Mesendoderm (in vitro differentiated cells): ENCODE measurements around the gene RND1.
"Not testable (repeated sequence)": the region's sequence is repeated elsewhere in the genome, so short reads cannot be mapped to it uniquely, and the experiment has no call there.

Experiments
- DNase-seq: peaks from one replicate; pipeline ENCODE4 v3.0.0; 2013
- H2AK5ac ChIP-seq: 2 replicates; pipeline ENCODE4 v1.6.1; 2013; ENCODE audit warnings: low read length, inconsistent platforms
- H2BK120ac ChIP-seq: 2 replicates; pipeline ENCODE4 v1.6.1; 2013; ENCODE audit warnings: low read depth, mild to moderate bottlenecking, low read length, moderate library complexity, mixed read lengths
- H2BK15ac ChIP-seq: replicated peaks from 2 replicates; pipeline ENCODE4 v1.6.1; 2013; ENCODE audit warnings: low read depth, mild to moderate bottlenecking, moderate library complexity
- H2BK5ac ChIP-seq: 2 replicates; pipeline ENCODE4 v1.6.1; 2013; ENCODE audit warnings: low read length, inconsistent platforms
- H3K18ac ChIP-seq: 2 replicates; pipeline ENCODE4 v1.6.1; 2013; ENCODE audit warnings: mild to moderate bottlenecking, low read length, mixed read lengths
- H3K23ac ChIP-seq: one replicate; pipeline ENCODE4 v1.6.1; 2013; ENCODE audit warnings: low read length
- H3K27ac ChIP-seq: 2 replicates; pipeline ENCODE4 v1.5.1; 2013; ENCODE audit warnings: low read depth, mild to moderate bottlenecking, inconsistent platforms, low read length, moderate library complexity
- H3K27me3 ChIP-seq: 2 replicates; pipeline ENCODE4 v1.6.1; 2013; ENCODE audit warnings: low read length, control low read depth, mild to moderate bottlenecking, inconsistent platforms; ENCODE audit not compliant: insufficient read depth, poor library complexity
- H3K36me3 ChIP-seq: 2 replicates; pipeline ENCODE4 v1.6.1; 2013; ENCODE audit warnings: low read length, inconsistent platforms; ENCODE audit not compliant: control insufficient read depth, insufficient read depth
- H3K4ac ChIP-seq: one replicate; pipeline ENCODE4 v1.6.1; 2013; ENCODE audit warnings: low read depth, mild to moderate bottlenecking, low read length, moderate library complexity
- H3K4me1 ChIP-seq: 2 replicates; pipeline ENCODE4 v1.6.1; 2013; ENCODE audit warnings: low read depth, low read length, inconsistent platforms; ENCODE audit not compliant: control insufficient read depth
- H3K4me2 ChIP-seq: 2 replicates; pipeline ENCODE4 v1.6.1; 2013; ENCODE audit warnings: low read length
- H3K4me3 ChIP-seq: 2 replicates; pipeline ENCODE4 v1.5.1; 2013; ENCODE audit warnings: mild to moderate bottlenecking, low read length
- H3K56ac ChIP-seq: one replicate; pipeline ENCODE4 v1.6.1; 2013; ENCODE audit warnings: low read length
- H3K79me1 ChIP-seq: 2 replicates; pipeline ENCODE4 v1.6.1; 2013; ENCODE audit warnings: low read length, inconsistent platforms
- H3K79me2 ChIP-seq: 2 replicates; pipeline ENCODE4 v1.6.1; 2013; ENCODE audit warnings: mild to moderate bottlenecking, low read length; ENCODE audit not compliant: control insufficient read depth, insufficient read depth
- H3K9ac ChIP-seq: 2 replicates; pipeline ENCODE4 v1.6.1; 2013; ENCODE audit warnings: low read length, inconsistent platforms
- H4K5ac ChIP-seq: one replicate; pipeline ENCODE4 v1.6.1; 2013; ENCODE audit warnings: low read length
- H4K8ac ChIP-seq: one replicate; pipeline ENCODE4 v1.6.1; 2013; ENCODE audit warnings: low read depth, mild to moderate bottlenecking, control low read depth, low read length, moderate library complexity
- WGBS: extraction: QIAGEN DNeasy Blood & Tissue Kit; methylation state at CpG from one replicate; pipeline ENCODE4 v1.1.7; 2013; ENCODE audit warnings: low lambda C conversion rate, missing lambda C conversion rate; ENCODE audit not compliant: insufficient coverage; ENCODE audit errors: extremely low coverage; 5-methylcytosine and 5-hydroxymethylcytosine counted together

Gene RND1

GRCh38 chr12:48852734-48853688, 12.7 kb downstream of the RND1 start:
- Histone ChIP-seq H3K18ac (no peak overlapping the region), H3K79me2 (peaks cover 29% of the 10 kb centered on the region), H4K8ac (no peak overlapping the region), H3K23ac (no peak overlapping the region), H2BK120ac (no peak overlapping the region), H3K4me2 (peak overlapping the region; percentile 34), H3K27me3 (no peaks in the 10 kb centered on the region), H2BK5ac (no peak overlapping the region), H3K4me1 (peaks cover 2% of the 10 kb centered on the region), H2AK5ac (no peak overlapping the region), H3K4ac (no peak overlapping the region), H3K9ac (peak overlapping the region; percentile 36), H3K79me1 (peaks cover 15% of the 10 kb centered on the region), H2BK15ac (no peak overlapping the region), H3K27ac (no peak overlapping the region), H3K56ac (peak overlapping the region; percentile 69), H3K4me3 (no peak overlapping the region), H4K5ac (no peak overlapping the region), H3K36me3 (no peaks in the 10 kb centered on the region)
- peak; percentile 94 for DNase-seq
- no CpG with 5 or more reads among the region's 11 CpGs for WGBS

- Histone ChIP-seq H3K4me2 (peak within 1 kb of the TSS; percentile 46), H3K27me3 (no peaks in the 10 kb centered on the region), H3K18ac (peak within 1 kb of the TSS; percentile 42), H3K4me1 (peaks cover 2% of the 10 kb centered on the region), H2BK15ac (no peak within 1 kb of the TSS), H3K23ac (no peak within 1 kb of the TSS), H3K79me1 (peaks cover 15% of the 10 kb centered on the region), H3K4me3 (peak within 1 kb of the TSS; percentile 92), H4K8ac (no peak within 1 kb of the TSS), H3K4ac (peak within 1 kb of the TSS; percentile 82), H3K56ac (peak within 1 kb of the TSS; percentile 99), H4K5ac (no peak within 1 kb of the TSS), H2BK5ac (no peak within 1 kb of the TSS), H2AK5ac (no peak within 1 kb of the TSS), H3K9ac (peak within 1 kb of the TSS; percentile 99), H3K79me2 (peaks cover 32% of the 10 kb centered on the region), H2BK120ac (no peak within 1 kb of the TSS), H3K36me3 (no peaks in the 10 kb centered on the region), H3K27ac (no peak within 1 kb of the TSS)
- WGBS, result no CpG with 5 or more reads among the region's 53 CpGs
- DNase-seq, result peak; percentile 99
These were observed 13.6 kb downstream of the RND1 start, which contains the start of gene DDX23 for GRCh38 chr12:48851883-48852733. Gene DDX23, minus strand, starts transcription at chr12:48852163. Its CDS starts 6,381 bp downstream, at chr12:48845782.

GRCh38 chr12:48842021-48842420, 23.6 kb downstream of the RND1 start:
- H3K79me2 ChIP-seq, H3K4me2 ChIP-seq, H3K18ac ChIP-seq, H3K9ac ChIP-seq, H3K27ac ChIP-seq, H4K5ac ChIP-seq, DNase-seq, H3K4me3 ChIP-seq, H2BK15ac ChIP-seq, H4K8ac ChIP-seq, H3K56ac ChIP-seq, H2BK5ac ChIP-seq, H2BK120ac ChIP-seq, H2AK5ac ChIP-seq, H3K4me1 ChIP-seq, H3K23ac ChIP-seq, H3K4ac ChIP-seq, H3K27me3 ChIP-seq, H3K79me1 ChIP-seq: not testable (repeated sequence)
- H3K36me3 ChIP-seq, result peaks cover 15% of the 10 kb centered on the region
- no CpG with 5 or more reads among the region's 29 CpGs for WGBS

GRCh38 chr12:48838048-48838447, 27.6 kb downstream of the RND1 start:
- H4K8ac ChIP-seq, result no peak overlapping the region
- no peak overlapping the region for H3K4ac ChIP-seq
- H3K27ac ChIP-seq, result no peak overlapping the region
- H3K27me3 ChIP-seq, result no peaks in the 10 kb centered on the region
- H3K18ac ChIP-seq, result no peak overlapping the region
- H3K4me3 ChIP-seq, result no peak overlapping the region
- H3K4me2 ChIP-seq, result no peak overlapping the region
- H3K79me2 ChIP-seq, result no peaks in the 10 kb centered on the region
- DNase-seq, result no peak
- no peak overlapping the region for H2BK5ac ChIP-seq
- H3K36me3 ChIP-seq, result peaks cover 28% of the 10 kb centered on the region
- H2BK120ac ChIP-seq, result no peak overlapping the region
- no peak overlapping the region for H3K9ac ChIP-seq
- H3K79me1 ChIP-seq, result no peaks in the 10 kb centered on the region
- WGBS, result no CpG with 5 or more reads among the region's 4 CpGs
- no peak overlapping the region for H2AK5ac ChIP-seq
- no peak overlapping the region for H4K5ac ChIP-seq
- H3K4me1 ChIP-seq, result no peaks in the 10 kb centered on the region
- no peak overlapping the region for H2BK15ac ChIP-seq
- no peak overlapping the region for H3K56ac ChIP-seq
- H3K23ac ChIP-seq, result no peak overlapping the region

- no peak overlapping the region for H2BK120ac ChIP-seq
- H3K4me3 ChIP-seq, result no peak overlapping the region
- H3K4me1 ChIP-seq, result no peaks in the 10 kb centered on the region
- no peak overlapping the region for H3K4ac ChIP-seq
- H3K23ac ChIP-seq, result no peak overlapping the region
- peaks cover 43% of the 10 kb centered on the region for H3K36me3 ChIP-seq
- no CpG with 5 or more reads among the region's 12 CpGs for WGBS
- H4K5ac ChIP-seq, result no peak overlapping the region
- H3K79me1 ChIP-seq, result no peaks in the 10 kb centered on the region
- H2AK5ac ChIP-seq, result no peak overlapping the region
- H2BK5ac ChIP-seq, result no peak overlapping the region
- H3K27ac ChIP-seq, result no peak overlapping the region
- no peak overlapping the region for H3K18ac ChIP-seq
- no peak overlapping the region for H4K8ac ChIP-seq
- no peak overlapping the region for H3K56ac ChIP-seq
- no peak for DNase-seq
- H3K27me3 ChIP-seq, result no peaks in the 10 kb centered on the region
- H2BK15ac ChIP-seq, result no peak overlapping the region
- no peaks in the 10 kb centered on the region for H3K79me2 ChIP-seq
- no peak overlapping the region for H3K4me2 ChIP-seq
- no peak overlapping the region for H3K9ac ChIP-seq
These were observed 33.2 kb downstream of the RND1 start for GRCh38 chr12:48832321-48833060.
